H9 (cell line): ENCODE measurements around the gene ARL14EP. TPM values are rescaled to one million over a fixed set of nuclear protein-coding genes. Genes with fewer than 3 reads are reported as not detected.

Experiments used
- DNase-seq: peaks from one replicate; pipeline ENCODE4 v3.0.0-alpha.2; 2017
- H2AFZ ChIP-seq: one replicate; pipeline ENCODE4 v1.6.1; 2013; ENCODE audit warnings: mild to moderate bottlenecking, low read length, control low read depth, moderate library complexity
- H2AK5ac ChIP-seq: 2 replicates; pipeline ENCODE4 v1.6.1; 2013; ENCODE audit warnings: low read length, control low read depth, mixed read lengths; ENCODE audit not compliant: insufficient read length
- H2BK120ac ChIP-seq: one replicate; pipeline ENCODE4 v1.6.1; 2013; ENCODE audit warnings: low read depth, mild to moderate bottlenecking, low read length, control low read depth, inconsistent platforms; ENCODE audit not compliant: poor library complexity, severe bottlenecking
- H2BK12ac ChIP-seq: 2 replicates; pipeline ENCODE4 v1.6.1; 2013; ENCODE audit warnings: low read length, control low read depth, mixed read lengths, low read depth; ENCODE audit not compliant: insufficient read length
- H2BK15ac ChIP-seq: 2 replicates; pipeline ENCODE4 v1.6.1; 2013; ENCODE audit warnings: low read depth, low read length, control low read depth
- H2BK20ac ChIP-seq: one replicate; pipeline ENCODE4 v1.6.1; 2013; ENCODE audit warnings: low read depth, mild to moderate bottlenecking, low read length, control low read depth, inconsistent platforms; ENCODE audit not compliant: poor library complexity, severe bottlenecking
- H2BK5ac ChIP-seq: 2 replicates; pipeline ENCODE4 v1.6.1; 2013; ENCODE audit warnings: low read length, control low read depth, mixed read lengths; ENCODE audit not compliant: insufficient read length
- H3K14ac ChIP-seq: 2 replicates; pipeline ENCODE4 v1.6.1; 2013; ENCODE audit warnings: low read length, control low read depth; ENCODE audit not compliant: insufficient read depth
- H3K18ac ChIP-seq: 2 replicates; pipeline ENCODE4 v1.6.1; 2013; ENCODE audit warnings: low read depth, mild to moderate bottlenecking, mixed read lengths, low read length, control low read depth; ENCODE audit not compliant: insufficient read length
- H3K23ac ChIP-seq: 2 replicates; pipeline ENCODE4 v1.6.1; 2013; ENCODE audit warnings: low read length, control low read depth, mixed read lengths, low read depth; ENCODE audit not compliant: insufficient read length
- H3K23me2 ChIP-seq: 2 replicates; pipeline ENCODE4 v1.6.1; 2013; ENCODE audit warnings: low read depth, mild to moderate bottlenecking, mixed read lengths, low read length, control low read depth; ENCODE audit not compliant: insufficient read length, poor library complexity, severe bottlenecking
- H3K27ac ChIP-seq: 2 replicates; pipeline ENCODE4 v1.5.1; 2013; ENCODE audit warnings: low read length, control low read depth, mixed read lengths, low read depth; ENCODE audit not compliant: insufficient read length
- H3K27me3 ChIP-seq: 2 replicates; pipeline ENCODE4 v1.6.1; 2013; ENCODE audit warnings: low read length, control low read depth, inconsistent platforms; ENCODE audit not compliant: insufficient read depth
- H3K4ac ChIP-seq: 2 replicates; pipeline ENCODE4 v1.6.1; 2013; ENCODE audit warnings: low read depth, mild to moderate bottlenecking, control low read depth, inconsistent platforms, low read length, moderate library complexity
- H3K4me1 ChIP-seq: 2 replicates; pipeline ENCODE4 v1.6.1; 2013; ENCODE audit warnings: low read length, control low read depth, inconsistent platforms; ENCODE audit not compliant: insufficient read depth
- H3K4me2 ChIP-seq: 2 replicates; pipeline ENCODE4 v1.6.1; 2013; ENCODE audit warnings: low read length, control low read depth, mixed read lengths; ENCODE audit not compliant: insufficient read length, insufficient read depth
- H3K56ac ChIP-seq: 2 replicates; pipeline ENCODE4 v1.6.1; 2013; ENCODE audit warnings: low read depth, mild to moderate bottlenecking, mixed read lengths, low read length, control low read depth; ENCODE audit not compliant: insufficient read length
- H3K79me1 ChIP-seq: 2 replicates; pipeline ENCODE4 v1.6.1; 2013; ENCODE audit warnings: low read depth, mild to moderate bottlenecking, moderate library complexity, low read length, control low read depth, inconsistent platforms; ENCODE audit not compliant: insufficient read depth, poor library complexity, severe bottlenecking
- H3K79me2 ChIP-seq: 2 replicates; pipeline ENCODE4 v1.6.1; 2013; ENCODE audit warnings: low read length, control low read depth, inconsistent platforms; ENCODE audit not compliant: insufficient read depth
- H3K9ac ChIP-seq: 2 replicates; pipeline ENCODE4 v1.6.1; 2013; ENCODE audit warnings: low read length, control low read depth, mixed read lengths; ENCODE audit not compliant: insufficient read length; ENCODE audit errors: extremely low read depth
- H3K9me3 ChIP-seq: one replicate; pipeline ENCODE4 v1.6.1; 2013; ENCODE audit warnings: low read depth, low read length, inconsistent platforms; ENCODE audit not compliant: control insufficient read depth
- H3T11ph ChIP-seq: one replicate; pipeline ENCODE4 v1.6.1; 2013; ENCODE audit warnings: mild to moderate bottlenecking, low read length, control low read depth, inconsistent platforms
- H4K20me1 ChIP-seq: one replicate; pipeline ENCODE4 v1.6.1; 2013; ENCODE audit not compliant: control insufficient read depth, insufficient read length, insufficient read depth
- H4K5ac ChIP-seq: 2 replicates; pipeline ENCODE4 v1.6.1; 2013; ENCODE audit warnings: low read depth, mild to moderate bottlenecking, mixed read lengths, low read length, control low read depth; ENCODE audit not compliant: insufficient read length
- H4K8ac ChIP-seq: replicated peaks from 2 replicates; pipeline ENCODE4 v1.6.1; 2013; ENCODE audit warnings: low read length, control low read depth, mixed read lengths, low read depth; ENCODE audit not compliant: insufficient read length
- H4K91ac ChIP-seq: 2 replicates; pipeline ENCODE4 v1.6.1; 2013; ENCODE audit warnings: low read depth, mild to moderate bottlenecking, moderate library complexity, mixed read lengths, low read length, control low read depth; ENCODE audit not compliant: insufficient read length
- H3K27ac Mint-ChIP-seq, 3 experiments: 2 replicates in 2 of 3; 3 replicates in 1 of 3; pipeline ENCODE4 v1.8.0; 2020 to 2021; ENCODE audit warnings: mixed read lengths in 3 of 3, mild to moderate bottlenecking in 1 of 3, moderate library complexity in 1 of 3
- H3K27me3 Mint-ChIP-seq: 2 replicates; pipeline ENCODE4 v1.8.0; 2021; ENCODE audit warnings: low read depth, mild to moderate bottlenecking, moderate library complexity, mixed read lengths
- H3K36me3 Mint-ChIP-seq, 3 experiments: 2 replicates in 2 of 3; 3 replicates in 1 of 3; pipeline ENCODE4 v1.8.0; 2020 to 2021; ENCODE audit warnings: low read depth in 3 of 3, mixed read lengths in 3 of 3; ENCODE audit not compliant: insufficient read depth in 1 of 3
- H3K4me1 Mint-ChIP-seq, 2 experiments: 2 replicates each; pipeline ENCODE4 v1.8.0; 2020; ENCODE audit warnings: mixed read lengths in 2 of 2
- H3K4me3 Mint-ChIP-seq, 2 experiments: 2 replicates in 1 of 2; 3 replicates in 1 of 2; pipeline ENCODE4 v1.8.0; 2020 to 2021; ENCODE audit warnings: mild to moderate bottlenecking in 2 of 2, mixed read lengths in 2 of 2, moderate library complexity in 1 of 2
- H3K9me3 Mint-ChIP-seq, 2 experiments: 2 replicates in 1 of 2; 3 replicates in 1 of 2; pipeline ENCODE4 v1.8.0; 2020; ENCODE audit warnings: mild to moderate bottlenecking in 2 of 2, mixed read lengths in 2 of 2, moderate library complexity in 1 of 2
- CTCF ChIP-seq: fragments of 200-600 bp; sonication (generic); conservative IDR thresholded peaks from 3 replicates; pipeline ENCODE4 v1.8.0; 2021; ENCODE audit warnings: antibody characterized with exemption, mild to moderate bottlenecking
- WGBS: extraction: QIAGEN DNeasy Blood & Tissue Kit; methylation state at CpG from one replicate; pipeline ENCODE4 v1.1.7; 2013; ENCODE audit warnings: missing lambda C conversion rate, low lambda C conversion rate, mixed read lengths; ENCODE audit not compliant: insufficient read length; ENCODE audit errors: extremely low coverage; 5-methylcytosine and 5-hydroxymethylcytosine counted together
- total RNA-seq: library from RNA; stranded (reverse); gene quantifications from 2 replicates; pipeline ENCODE4 v1.2.1, GENCODE V29; 2021

ARL14EP gene
- total RNA-seq, 1 experiment from 2014 or later, result 20.9 TPM

DNA sequence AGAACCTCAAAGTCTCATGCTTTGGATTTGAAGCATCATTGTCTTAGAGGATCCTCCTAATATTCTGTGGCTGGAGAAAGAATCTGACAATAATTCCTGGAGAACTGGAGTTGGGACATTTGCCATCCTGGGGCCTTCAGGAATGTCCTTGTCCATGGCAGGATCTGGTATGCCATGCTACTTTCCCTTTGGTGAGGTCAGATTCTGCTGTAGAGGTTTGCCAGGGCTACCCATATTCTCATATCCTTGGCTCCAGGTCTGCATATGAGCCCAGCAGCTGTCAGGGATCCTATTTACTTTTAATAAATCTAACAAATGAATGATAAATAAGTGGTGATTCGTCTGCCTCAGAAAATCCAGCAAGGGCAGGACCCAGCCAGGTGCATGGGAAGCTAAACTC lies 35.0 kb downstream of the ARL14EP start:
- Mint-ChIP-seq H3K4me3 (no peak overlapping the region), H3K9me3 (no peaks in the 10 kb centered on the region), H3K27me3 (peaks cover 3% of the 10 kb centered on the region; the same call in 1 of the 2 replicates), H3K36me3 (0 out of 7 replicates have a peak, but pooled peaks cover 0 to 4% (median 0%) of the 10 kb centered on the region in 3 experiments), H3K27ac (no peak overlapping the region), H3K4me1 (no peaks in the 10 kb centered on the region)
- Histone ChIP-seq H2AFZ (no peak overlapping the region), H2BK5ac (no peak overlapping the region), H2AK5ac (no peak overlapping the region), H3T11ph (no peak overlapping the region), H3K79me2 (no peaks in the 10 kb centered on the region), H2BK15ac (no peak overlapping the region), H3K79me1 (no peaks in the 10 kb centered on the region), H3K23me2 (no peaks in the 10 kb centered on the region), H4K8ac (no peak overlapping the region), H3K14ac (no peak overlapping the region), H3K56ac (no peak overlapping the region), H3K4me1 (no peaks in the 10 kb centered on the region), H3K4ac (no peak overlapping the region), H3K4me2 (no peak overlapping the region), H4K91ac (no peak overlapping the region), H4K20me1 (no peaks in the 10 kb centered on the region), H2BK20ac (no peak overlapping the region), H2BK120ac (no peak overlapping the region), H2BK12ac (no peak overlapping the region), H3K9me3 (no peaks in the 10 kb centered on the region), H4K5ac (no peak overlapping the region), H3K9ac (no peak overlapping the region), H3K27me3 (no peaks in the 10 kb centered on the region), H3K18ac (no peak overlapping the region), H3K23ac (no peak overlapping the region), H3K27ac (no peak overlapping the region)
- DNase-seq, result no peak
- no peak for TF ChIP-seq CTCF
- WGBS, result no CpG with 5 or more reads among the region's 1 CpG
